Caco-2 (cell line): ENCODE data around the gene LCN9. TPM values are rescaled to one million over a fixed set of nuclear protein-coding genes. Genes with fewer than 3 reads are reported as not detected.

Experiments
- BruUV-seq: library from RNA; stranded (reverse); fragments of 400-500 nt; replicated peaks from 2 replicates; lab custom pipeline; 2021; lab: Mats Ljungman, UMichigan
- CTCF ChIA-PET: fragments of 300-600 bp; sonication (Branson Sonifier 250); formaldehyde crosslinking; loops from one replicate; lab custom pipeline; 2022; ENCODE audit warnings: antibody characterized with exemption; lab: Charles Lee
- POLR2A ChIA-PET: fragments of 300-600 bp; sonication (Branson Sonifier 250); formaldehyde crosslinking; loops from one replicate; lab custom pipeline; 2022; ENCODE audit warnings: antibody characterized with exemption; lab: Charles Lee
- DNase-seq, 2 experiments: peaks; one replicate each; pipeline versions ENCODE4 v3.0.0 to v3.0.0-alpha.2; 2020 to 2022
- H3K27me3 ChIP-seq: replicated peaks from 2 replicates; pipeline ENCODE4 v1.6.0; 2011; ENCODE audit warnings: low read length; ENCODE audit not compliant: control insufficient read depth, insufficient read depth
- H3K36me3 ChIP-seq: 2 replicates; pipeline ENCODE4 v1.5.1; 2011; ENCODE audit warnings: low read length; ENCODE audit not compliant: control insufficient read depth, insufficient read depth
- H3K4me1 ChIP-seq: fragments of 250-450 bp; sonication (Bioruptor Pico); 2 replicates; pipeline ENCODE4 v1.5.1; 2020; ENCODE audit warnings: mild to moderate bottlenecking
- H3K4me3 ChIP-seq: 2 replicates; pipeline ENCODE4 v1.5.1; 2011; ENCODE audit warnings: low read depth, mild to moderate bottlenecking, control low read depth, low read length
- H3K9me3 ChIP-seq: fragments of 250-450 bp; sonication (Bioruptor Pico); 2 replicates; pipeline ENCODE4 v1.5.1; 2020; ENCODE audit warnings: mild to moderate bottlenecking, moderate library complexity
- H3K27ac Mint-ChIP-seq: one replicate; pipeline ENCODE4 v1.8.0; 2022; ENCODE audit warnings: mixed read lengths; ENCODE audit not compliant: unreplicated experiment
- H3K27me3 Mint-ChIP-seq: one replicate; pipeline ENCODE4 v1.8.0; 2022; ENCODE audit warnings: mixed read lengths; ENCODE audit not compliant: insufficient read depth, unreplicated experiment
- H3K36me3 Mint-ChIP-seq: one replicate; pipeline ENCODE4 v1.8.0; 2022; ENCODE audit warnings: mild to moderate bottlenecking, mixed read lengths; ENCODE audit not compliant: insufficient read depth, unreplicated experiment
- H3K4me1 Mint-ChIP-seq: one replicate; pipeline ENCODE4 v1.8.0; 2022; ENCODE audit warnings: low read depth, mixed read lengths; ENCODE audit not compliant: unreplicated experiment
- H3K4me3 Mint-ChIP-seq: one replicate; pipeline ENCODE4 v1.8.0; 2022; ENCODE audit warnings: mild to moderate bottlenecking, moderate library complexity, mixed read lengths; ENCODE audit not compliant: unreplicated experiment
- H3K9me3 Mint-ChIP-seq: one replicate; pipeline ENCODE4 v1.8.0; 2022; ENCODE audit warnings: mixed read lengths; ENCODE audit not compliant: unreplicated experiment
- intact Hi-C: fragments of 100-400 bp; cut with micrococcal nuclease; formaldehyde crosslinking; loops from one replicate; pipeline ENCODE4 v1.10.0; 2022; ENCODE audit not compliant: unreplicated experiment
- total RNA-seq: library from RNA; stranded (reverse); gene quantifications from 2 replicates; pipeline ENCODE4 v1.2.3, GENCODE V29; 2022
- TF ChIP-seq, protein P1 (sequence below), 2 experiments: fragments of 200-600 bp in 1 of 2; IDR thresholded peaks; 1 replicate in 1 of 2; 2 replicates in 1 of 2; pipeline versions ENCODE4 v1.5.1 to v1.8.0; 2011 to 2022; ENCODE audit warnings: antibody characterized with exemption in 1 of 2, control low read depth in 1 of 2, inconsistent platforms in 1 of 2, low read depth in 1 of 2, low read length in 1 of 2, mild to moderate bottlenecking in 1 of 2, moderate library complexity in 1 of 2; ENCODE audit not compliant: insufficient read depth in 1 of 2, severe bottlenecking in 1 of 2, unreplicated experiment in 1 of 2

The LCN9 gene
- total RNA-seq, 1 experiment from 2014 or later, result not detected

DNA sequence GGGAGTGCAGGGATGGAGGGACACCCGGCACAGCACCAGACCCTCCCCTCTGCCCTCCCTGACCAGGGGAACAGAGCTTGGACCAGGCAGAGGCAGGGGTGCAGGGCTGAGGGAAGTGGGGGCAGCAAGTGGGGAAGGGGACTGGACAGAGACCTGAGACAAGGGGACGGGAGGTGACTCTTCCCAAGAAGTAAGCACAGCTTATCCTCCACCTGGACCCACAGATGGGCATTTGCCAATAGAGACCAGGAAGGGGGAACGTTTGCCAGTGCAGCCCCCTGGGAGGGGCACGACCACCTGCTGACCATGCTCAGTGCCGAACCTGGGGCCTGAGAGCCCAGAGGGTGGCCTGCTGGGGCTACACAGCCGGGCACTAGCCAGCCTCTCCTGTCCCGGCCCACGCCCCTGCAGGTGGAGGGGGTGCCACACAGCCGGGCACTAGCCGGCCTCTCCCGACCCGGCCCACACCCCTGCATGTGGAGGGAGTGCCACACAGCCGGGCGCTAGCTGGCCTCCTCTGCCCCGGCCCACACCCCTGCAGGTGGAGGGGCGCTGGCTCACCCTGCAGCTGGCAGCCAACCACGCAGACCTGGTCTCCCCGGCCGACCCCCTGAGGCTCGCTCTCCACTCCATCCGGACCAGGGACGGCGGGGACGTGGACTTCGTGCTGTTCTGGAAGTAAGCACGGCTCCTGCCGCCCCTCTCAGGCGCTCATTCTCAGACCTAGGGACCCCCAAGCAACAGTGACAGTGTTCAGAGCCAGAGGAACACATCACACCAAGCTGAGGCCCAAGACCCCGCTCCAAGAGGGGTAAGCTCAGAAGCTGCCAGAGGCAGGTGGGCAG lies 48.1 kb upstream of the LCN9 start:
- H3K27me3 Mint-ChIP-seq, result peaks cover 14% of the 10 kb centered on the region
- intact Hi-C loops, result no loop called here
- TF ChIP-seq, protein P1, sequence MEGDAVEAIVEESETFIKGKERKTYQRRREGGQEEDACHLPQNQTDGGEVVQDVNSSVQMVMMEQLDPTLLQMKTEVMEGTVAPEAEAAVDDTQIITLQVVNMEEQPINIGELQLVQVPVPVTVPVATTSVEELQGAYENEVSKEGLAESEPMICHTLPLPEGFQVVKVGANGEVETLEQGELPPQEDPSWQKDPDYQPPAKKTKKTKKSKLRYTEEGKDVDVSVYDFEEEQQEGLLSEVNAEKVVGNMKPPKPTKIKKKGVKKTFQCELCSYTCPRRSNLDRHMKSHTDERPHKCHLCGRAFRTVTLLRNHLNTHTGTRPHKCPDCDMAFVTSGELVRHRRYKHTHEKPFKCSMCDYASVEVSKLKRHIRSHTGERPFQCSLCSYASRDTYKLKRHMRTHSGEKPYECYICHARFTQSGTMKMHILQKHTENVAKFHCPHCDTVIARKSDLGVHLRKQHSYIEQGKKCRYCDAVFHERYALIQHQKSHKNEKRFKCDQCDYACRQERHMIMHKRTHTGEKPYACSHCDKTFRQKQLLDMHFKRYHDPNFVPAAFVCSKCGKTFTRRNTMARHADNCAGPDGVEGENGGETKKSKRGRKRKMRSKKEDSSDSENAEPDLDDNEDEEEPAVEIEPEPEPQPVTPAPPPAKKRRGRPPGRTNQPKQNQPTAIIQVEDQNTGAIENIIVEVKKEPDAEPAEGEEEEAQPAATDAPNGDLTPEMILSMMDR (IDR thresholded peaks at IDR 0.05; ENCODE audit: insufficient read depth in 1 of 2, low read depth in 1 of 2, low read length in 1 of 2, severe bottlenecking in 1 of 2, unreplicated experiment in 1 of 2), result no peak
- no peaks in the 10 kb centered on the region for H3K4me1 Mint-ChIP-seq
- CTCF ChIA-PET, result no interaction called here
- H3K27ac Mint-ChIP-seq, result no peak overlapping the region
- Histone ChIP-seq H3K9me3 (no peaks in the 10 kb centered on the region), H3K4me1 (no peaks in the 10 kb centered on the region), H3K4me3 (no peak overlapping the region), H3K27me3 (no peaks in the 10 kb centered on the region), H3K36me3 (no peaks in the 10 kb centered on the region)
- no peaks in the 10 kb centered on the region for H3K36me3 Mint-ChIP-seq
- DNase-seq, result no peak
- BruUV-seq, result no TSS peak
- POLR2A ChIA-PET, result no interaction called here
- no peak overlapping the region for H3K4me3 Mint-ChIP-seq
- H3K9me3 Mint-ChIP-seq, result peaks cover 5% of the 10 kb centered on the region

DNA sequence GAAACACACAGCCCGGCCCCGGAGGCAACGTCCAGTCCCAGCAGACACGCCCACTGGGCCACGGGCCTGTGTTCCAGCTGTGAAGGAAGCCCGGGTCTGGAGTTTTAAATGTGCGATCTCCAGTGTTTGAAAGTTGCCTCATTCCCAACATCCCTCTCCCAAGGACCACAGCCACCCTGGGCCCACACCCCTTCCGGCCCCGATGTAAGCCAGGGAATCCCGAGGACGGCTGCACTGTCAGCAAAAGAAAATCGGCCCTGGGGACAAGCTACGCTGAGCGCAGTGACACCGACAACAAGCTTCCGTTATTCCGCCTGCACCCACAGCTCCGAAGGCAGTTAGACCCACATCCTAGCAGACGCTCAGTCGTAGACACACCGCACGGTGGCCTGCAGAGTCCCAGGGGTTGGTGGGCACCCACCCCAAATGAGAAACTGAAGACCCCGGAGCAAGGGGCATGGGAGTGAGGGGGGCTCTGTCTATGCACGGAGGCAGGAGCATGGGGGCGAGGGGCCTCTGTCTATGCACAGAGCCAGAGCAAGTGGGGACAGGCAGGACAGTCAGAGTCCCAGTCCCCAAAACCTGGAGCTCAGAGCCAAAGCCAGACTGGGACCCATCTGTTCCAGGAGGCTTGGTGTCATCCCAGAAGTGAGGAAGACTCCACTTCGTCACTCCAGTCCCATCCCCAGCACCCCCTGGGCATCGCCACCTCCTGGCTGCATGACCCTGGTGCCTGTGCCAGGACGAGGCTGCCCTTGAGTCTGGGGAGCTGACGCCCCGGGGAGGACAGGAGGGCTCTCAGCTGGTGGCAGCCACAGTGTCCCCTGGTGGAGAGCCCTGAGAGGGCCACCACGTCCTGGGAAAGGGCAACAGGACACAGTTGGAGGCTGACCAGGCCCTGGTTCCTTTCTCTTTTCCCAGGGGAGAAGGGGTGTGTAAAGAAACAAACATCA lies 47.2 kb upstream of the LCN9 start:
- Histone ChIP-seq H3K4me3 (no peak overlapping the region), H3K9me3 (no peaks in the 10 kb centered on the region), H3K27me3 (no peaks in the 10 kb centered on the region), H3K4me1 (no peaks in the 10 kb centered on the region), H3K36me3 (no peaks in the 10 kb centered on the region)
- no peak overlapping the region for H3K27ac Mint-ChIP-seq
- POLR2A ChIA-PET, result no interaction called here
- CTCF ChIA-PET, result no interaction called here
- H3K4me3 Mint-ChIP-seq, result no peak overlapping the region
- no TSS peak for BruUV-seq
- TF ChIP-seq, protein P1 (IDR thresholded peaks at IDR 0.05; ENCODE audit: insufficient read depth in 1 of 2, low read depth in 1 of 2, low read length in 1 of 2, severe bottlenecking in 1 of 2, unreplicated experiment in 1 of 2), result peak; percentile 17 to 22
- H3K36me3 Mint-ChIP-seq, result no peaks in the 10 kb centered on the region
- intact Hi-C loops, result no loop called here
- peaks cover 11% of the 10 kb centered on the region for H3K27me3 Mint-ChIP-seq
- no peaks in the 10 kb centered on the region for H3K4me1 Mint-ChIP-seq
- H3K9me3 Mint-ChIP-seq, result no peaks in the 10 kb centered on the region
- DNase-seq, result no peak
